Fibroblast of villous mesenchyme (primary cell): ENCODE measurements around the gene FAM114A1. TPM values are rescaled to one million over a fixed set of nuclear protein-coding genes. Genes with fewer than 3 reads are reported as not detected.
"Not testable (repeated sequence)": the region's sequence is repeated elsewhere in the genome, so short reads cannot be mapped to it uniquely, and the experiment has no call there.

ENCODE experiments used
- DNase-seq: peaks from one replicate; pipeline ENCODE4 v3.0.0-alpha.2; 2010; ENCODE audit warnings: low read depth
- H3K4me3 ChIP-seq: 2 replicates; pipeline ENCODE4 v1.5.1; 2011; ENCODE audit warnings: low read depth, mild to moderate bottlenecking, low read length
- total RNA-seq: library from RNA; depleted of rRNA; stranded (reverse); fragments of >200 nt; gene quantifications from 2 replicates; pipeline ENCODE4 v1.2.3, GENCODE V29; 2012
- TF ChIP-seq, protein P1 (sequence below): IDR thresholded peaks from 2 replicates; pipeline ENCODE4 v1.5.1; 2012; ENCODE audit warnings: low read depth, mild to moderate bottlenecking, low read length; ENCODE audit not compliant: insufficient read depth

The FAM114A1 gene
- total RNA-seq, 1 donor: 471 TPM

DNA sequence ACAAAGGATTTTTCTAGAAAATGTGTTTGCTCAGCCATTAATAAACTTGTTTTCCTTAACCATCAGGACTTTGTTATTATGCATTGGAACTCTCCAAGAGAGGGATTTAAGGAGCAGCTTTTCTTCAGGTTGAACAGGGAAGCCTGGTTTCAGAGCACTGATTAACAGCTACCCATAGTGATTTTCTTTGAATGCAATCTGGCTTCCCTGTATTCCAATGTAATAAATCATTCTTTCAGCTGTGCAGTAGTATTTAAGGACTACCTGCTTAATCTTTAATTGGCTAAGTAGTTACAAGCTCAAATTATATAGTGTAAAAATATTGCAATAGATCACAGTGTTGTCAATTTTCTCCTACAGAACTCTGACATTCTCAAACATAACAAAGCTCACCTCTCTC is 87.1 kb downstream of the FAM114A1 start:
- H3K4me3 ChIP-seq: no peak overlapping the region
- TF ChIP-seq, protein P1, sequence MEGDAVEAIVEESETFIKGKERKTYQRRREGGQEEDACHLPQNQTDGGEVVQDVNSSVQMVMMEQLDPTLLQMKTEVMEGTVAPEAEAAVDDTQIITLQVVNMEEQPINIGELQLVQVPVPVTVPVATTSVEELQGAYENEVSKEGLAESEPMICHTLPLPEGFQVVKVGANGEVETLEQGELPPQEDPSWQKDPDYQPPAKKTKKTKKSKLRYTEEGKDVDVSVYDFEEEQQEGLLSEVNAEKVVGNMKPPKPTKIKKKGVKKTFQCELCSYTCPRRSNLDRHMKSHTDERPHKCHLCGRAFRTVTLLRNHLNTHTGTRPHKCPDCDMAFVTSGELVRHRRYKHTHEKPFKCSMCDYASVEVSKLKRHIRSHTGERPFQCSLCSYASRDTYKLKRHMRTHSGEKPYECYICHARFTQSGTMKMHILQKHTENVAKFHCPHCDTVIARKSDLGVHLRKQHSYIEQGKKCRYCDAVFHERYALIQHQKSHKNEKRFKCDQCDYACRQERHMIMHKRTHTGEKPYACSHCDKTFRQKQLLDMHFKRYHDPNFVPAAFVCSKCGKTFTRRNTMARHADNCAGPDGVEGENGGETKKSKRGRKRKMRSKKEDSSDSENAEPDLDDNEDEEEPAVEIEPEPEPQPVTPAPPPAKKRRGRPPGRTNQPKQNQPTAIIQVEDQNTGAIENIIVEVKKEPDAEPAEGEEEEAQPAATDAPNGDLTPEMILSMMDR: no peak
- no peak for DNase-seq

DNA sequence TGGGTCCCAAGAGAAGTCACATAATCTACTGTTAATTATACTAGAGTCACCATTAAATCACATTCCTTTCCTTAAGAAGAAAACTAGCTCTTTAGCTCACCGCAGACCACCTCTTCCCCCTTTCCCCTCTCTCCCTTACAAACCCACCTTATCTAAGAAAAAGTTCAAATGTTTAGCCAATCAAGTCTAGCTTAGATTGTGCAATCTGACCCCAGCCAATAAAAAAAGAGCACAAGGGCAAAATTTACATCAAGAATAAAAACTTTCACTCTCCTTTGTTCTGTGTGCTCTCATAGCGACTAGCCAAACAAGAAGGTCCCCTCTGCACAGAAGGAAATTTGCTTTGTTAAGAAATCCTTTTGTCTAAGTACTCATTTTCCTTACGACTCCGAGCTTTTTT is 88.4 kb downstream of the FAM114A1 start:
- DNase-seq: no peak
- no peak overlapping the region for H3K4me3 ChIP-seq
- TF ChIP-seq, protein P1: no peak

DNA sequence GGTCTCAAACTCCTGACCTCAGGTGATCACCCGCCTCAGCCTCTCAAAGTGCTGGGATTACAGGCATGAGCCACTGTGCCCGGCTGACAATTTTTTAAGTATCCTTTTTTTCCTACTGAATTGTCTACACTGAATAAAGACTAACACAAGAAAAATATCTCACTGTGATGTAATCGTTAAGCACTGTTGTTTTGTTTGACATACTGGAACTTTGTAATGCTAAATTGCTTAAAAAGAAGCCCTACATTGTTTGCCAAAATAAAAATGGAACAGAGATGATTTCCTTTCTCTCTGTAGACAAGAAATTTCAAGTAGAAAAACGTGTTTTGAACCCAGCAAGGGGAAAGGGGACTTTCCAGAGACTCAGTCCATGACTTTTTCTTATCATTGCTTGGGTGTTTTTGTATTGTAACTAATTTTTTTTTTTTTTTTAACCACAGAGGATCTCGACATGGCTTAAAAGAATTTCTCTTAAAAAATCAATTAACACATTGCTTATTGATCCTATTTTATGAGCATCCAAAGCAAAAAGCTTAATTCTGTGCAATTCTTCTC is 89.7 kb downstream of the FAM114A1 start:
- DNase-seq: no peak
- TF ChIP-seq, protein P1: no peak
- H3K4me3 ChIP-seq: no peak overlapping the region

DNA sequence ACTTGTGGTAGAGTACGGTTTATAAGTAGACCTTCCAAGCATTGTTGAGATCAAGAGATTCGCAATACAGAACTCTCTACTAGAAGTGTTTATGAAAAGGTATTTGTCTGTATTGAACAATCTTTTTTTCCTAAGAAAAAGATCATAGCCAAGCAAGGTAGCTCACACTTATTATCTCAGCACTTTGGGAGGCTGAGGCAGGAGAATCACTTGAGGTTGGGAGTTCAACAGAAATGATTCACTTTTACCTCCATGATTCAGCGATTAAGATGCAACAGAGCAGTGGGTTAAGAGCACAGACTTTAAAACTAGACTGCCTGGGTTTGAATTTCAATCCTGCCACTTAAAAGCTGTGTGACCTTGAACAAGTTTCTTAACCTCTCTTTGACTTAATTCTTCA is 90.3 kb downstream of the FAM114A1 start:
- H3K4me3 ChIP-seq: no peak overlapping the region
- DNase-seq: no peak
- TF ChIP-seq, protein P1: no peak

DNA sequence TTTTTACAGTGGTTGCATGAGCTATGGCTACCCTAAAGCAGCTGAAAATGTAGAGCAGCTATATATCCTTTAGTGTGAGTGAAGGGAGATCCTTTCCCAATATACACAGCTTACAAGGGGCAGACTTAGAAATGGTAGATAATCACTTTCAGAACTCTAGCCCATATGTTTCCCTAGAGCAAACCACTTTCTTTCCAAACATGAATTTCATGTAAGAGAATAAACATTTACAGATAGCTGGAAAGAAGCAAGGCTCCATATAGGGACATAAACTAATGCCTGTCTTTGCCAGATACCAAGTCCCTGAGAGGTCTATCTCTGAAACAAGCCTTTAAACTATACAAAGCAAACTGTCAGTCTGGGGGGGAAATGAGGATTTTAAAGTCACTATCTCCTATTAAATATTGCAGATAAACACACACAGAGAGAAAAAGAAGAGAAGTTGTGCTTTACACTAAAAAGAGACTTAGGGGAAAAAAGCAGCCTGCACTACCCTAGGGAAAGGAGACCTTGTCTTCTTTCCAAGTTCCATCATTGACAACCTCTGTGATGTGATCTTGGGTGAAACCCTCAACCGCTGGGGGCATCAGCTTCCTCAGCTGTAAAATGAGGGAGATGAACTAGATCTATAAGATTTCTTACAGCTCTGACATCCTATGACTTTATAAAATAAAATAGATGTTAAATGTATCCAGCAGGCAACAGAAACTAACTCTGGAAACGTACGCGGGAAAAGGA is 91.0 kb downstream of the FAM114A1 start:
- peak; percentile 80 for DNase-seq
- TF ChIP-seq, protein P1: no peak
- no peak overlapping the region for H3K4me3 ChIP-seq

DNA sequence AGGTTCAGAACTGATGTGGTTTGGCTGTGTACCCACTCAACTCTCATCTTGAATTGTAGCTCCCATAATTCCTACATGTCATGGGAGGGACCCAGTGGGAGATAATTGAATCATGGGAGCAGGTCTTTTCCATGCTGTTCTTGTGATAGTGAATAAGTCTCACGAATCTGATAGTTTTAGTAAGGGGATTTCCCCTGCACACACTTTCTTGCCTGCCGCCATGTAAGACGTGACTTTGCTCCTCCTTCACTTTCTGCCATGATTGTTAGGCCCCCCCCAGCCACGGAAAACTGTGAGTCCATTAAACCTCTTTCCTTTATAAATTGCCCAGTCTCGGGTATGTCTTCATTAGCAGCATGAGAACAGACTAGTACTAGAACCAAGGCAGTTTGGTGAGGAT is 91.6 kb downstream of the FAM114A1 start:
- DNase-seq, H3K4me3 ChIP-seq: not testable (repeated sequence)

DNA sequence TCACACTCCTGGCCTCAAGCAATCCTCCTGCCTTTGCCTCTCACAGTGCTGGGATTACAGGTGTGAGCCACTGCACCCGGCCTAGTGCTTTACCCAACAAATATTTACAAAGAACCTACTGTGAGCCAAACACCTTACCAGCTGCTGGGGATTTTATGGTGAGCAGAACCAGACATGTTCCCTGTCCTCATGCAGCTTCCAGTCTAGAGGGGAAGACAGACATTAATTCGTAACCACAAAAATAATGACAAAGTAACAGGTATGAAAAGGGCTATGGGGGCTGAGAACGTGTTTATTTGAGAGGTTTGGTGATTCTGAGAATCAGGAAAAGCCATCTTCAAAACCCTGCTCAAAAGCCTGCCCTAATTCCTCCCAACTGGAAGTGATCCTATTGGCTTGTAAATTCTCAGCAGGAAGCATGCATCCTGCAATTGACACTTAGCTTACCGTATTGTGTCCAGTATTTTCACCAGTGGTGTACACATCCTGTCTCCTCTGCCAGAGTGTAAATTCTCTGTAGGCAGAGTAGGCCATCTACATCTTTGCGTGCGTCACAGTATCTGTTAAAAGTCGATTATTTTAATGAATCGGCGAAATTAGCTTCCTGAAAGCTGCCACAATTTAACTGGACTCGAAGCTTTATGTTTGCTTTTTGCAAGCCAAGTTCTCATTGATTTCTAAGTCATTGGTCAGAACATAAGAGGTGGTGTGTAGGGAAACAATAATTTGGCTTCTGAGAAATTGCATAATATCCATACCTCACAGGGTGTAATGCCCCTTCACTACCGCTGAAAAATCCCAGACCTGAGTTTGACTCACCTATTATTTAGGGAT is 97.6 kb downstream of the FAM114A1 start:
- no peak for DNase-seq
- H3K4me3 ChIP-seq: no peak overlapping the region
- TF ChIP-seq, protein P1: no peak
